GM12892 (cell line): Measurements from ENCODE around the gene FH.

Experiments
- POLR2A ChIP-seq: IDR thresholded peaks from 2 replicates; pipeline ENCODE4 v1.6.1; 2011; ENCODE audit warnings: low read depth, low read length, control low read depth
- POLR2AphosphoS5 ChIP-seq: IDR thresholded peaks from 2 replicates; pipeline ENCODE4 v1.6.1; 2011; ENCODE audit warnings: low read depth, low read length, control low read depth
- TAF1 ChIP-seq: IDR thresholded peaks from 2 replicates; pipeline ENCODE4 v1.6.1; 2011; ENCODE audit warnings: low read depth, mild to moderate bottlenecking, control low read depth, low read length, borderline replicate concordance

DNA sequence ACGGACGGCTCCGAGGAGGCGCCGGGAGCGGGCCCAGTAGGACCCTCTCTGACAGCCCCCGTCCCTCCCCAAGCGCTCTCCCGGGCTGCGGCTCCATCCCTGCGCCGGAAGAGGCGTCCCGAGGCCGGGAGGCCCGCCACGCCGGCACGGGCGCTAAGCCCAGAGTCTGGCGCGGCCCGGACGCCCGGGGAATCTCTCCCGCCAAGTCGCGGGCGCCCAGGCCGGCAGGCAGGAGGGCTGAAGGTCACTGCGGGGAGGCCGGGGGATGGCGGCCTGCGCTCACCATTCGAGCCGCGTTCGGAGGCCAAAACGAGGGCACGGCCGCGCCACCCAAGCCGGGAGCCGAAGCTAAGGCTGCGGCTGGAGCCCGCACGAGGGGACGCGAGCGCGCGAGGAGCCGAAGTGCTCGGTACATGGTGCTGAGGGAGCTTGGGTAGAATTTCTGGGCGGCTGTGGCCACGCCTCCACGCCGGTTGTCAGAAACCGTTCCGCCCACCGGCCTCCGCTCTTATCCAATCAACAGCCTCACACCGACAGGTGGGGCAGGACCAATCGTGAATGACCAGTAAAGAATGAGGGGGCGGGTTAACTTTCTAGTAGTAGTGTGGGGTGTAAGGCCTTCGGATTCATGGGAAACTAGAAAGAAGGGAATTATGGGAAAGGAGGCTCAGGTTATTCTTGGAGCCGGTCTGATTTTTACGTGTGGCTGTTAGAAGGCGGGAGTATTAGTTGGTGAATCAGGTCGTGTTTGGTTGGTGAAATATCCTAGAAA, at the start of gene FH:
- TF ChIP-seq POLR2AphosphoS5 = peak; percentile 96
- peak; percentile 98 for TF ChIP-seq POLR2A
- peak; percentile 75; the same call in 1 of the 2 replicates for TF ChIP-seq TAF1
